Stimulated activated CD8-positive, alpha-beta memory T cell treated with anti-CD3 and anti-CD28 coated beads, Interleukin-4, amount 100 ng/mL, for 24 hours (primary cell): Measurements from ENCODE around the gene CTNNBIP1.
A peak's percentile ranks its signal among the peaks of the same experiment; 100 is the strongest.
"Not testable (repeated sequence)": the region's sequence is repeated elsewhere in the genome, so short reads cannot be mapped to it uniquely, and the experiment has no call there.

Experiments used
- DNase-seq: peaks from one replicate; pipeline ENCODE4 v3.0.0-alpha.2; 2020; ENCODE audit warnings: low read depth

Gene CTNNBIP1

GRCh38 chr1:9910076-9910422, at the start of gene CTNNBIP1:
Gene CTNNBIP1 (minus strand): TSS chr1:9910269. CDS start chr1:9872064, 38,205 bp downstream.
- DNase-seq, result no peak

- DNase-seq, result no peak
Observed at GRCh38 chr1:9957726-9958125, 47.7 kb upstream of the CTNNBIP1 start.

- DNase-seq, result no peak
Observed at GRCh38 chr1:9946315-9946714, 36.2 kb upstream of the CTNNBIP1 start.

- peak; percentile 86 for DNase-seq
Observed at GRCh38 chr1:9942939-9943788, 33.1 kb upstream of the CTNNBIP1 start, which contains the start of the genes LZIC and NMNAT1. Gene LZIC (minus strand): TSS chr1:9943391. CDS start chr1:9936619, 6,772 bp downstream. Gene NMNAT1 (plus strand): TSS chr1:9943475. CDS start chr1:9972074, 28,599 bp downstream.

- no peak for DNase-seq
Observed at GRCh38 chr1:9942399-9942938, 32.4 kb upstream of the CTNNBIP1 start.

GRCh38 chr1:9929431-9930385, 19.6 kb upstream of the CTNNBIP1 start:
- DNase-seq, result no peak

- no peak for DNase-seq
Observed at GRCh38 chr1:9927259-9927658, 17.2 kb upstream of the CTNNBIP1 start.

GRCh38 chr1:9922342-9922741, 12.3 kb upstream of the CTNNBIP1 start:
- no peak for DNase-seq

GRCh38 chr1:9920606-9921005, 10.5 kb upstream of the CTNNBIP1 start:
- DNase-seq, result no peak

- DNase-seq, result no peak
Observed at GRCh38 chr1:9917901-9918300, 7.8 kb upstream of the CTNNBIP1 start.

- not testable (repeated sequence) for DNase-seq
Observed at GRCh38 chr1:9917495-9917894, 7.4 kb upstream of the CTNNBIP1 start.

GRCh38 chr1:9916452-9916851, 6.4 kb upstream of the CTNNBIP1 start:
- no peak for DNase-seq

- DNase-seq, result no peak
Observed at GRCh38 chr1:9914610-9914937, 4.5 kb upstream of the CTNNBIP1 start.

- DNase-seq, result no peak
Observed at GRCh38 chr1:9912264-9912936, 2.3 kb upstream of the CTNNBIP1 start.

- peak; percentile 100 for DNase-seq
Observed at GRCh38 chr1:9910423-9911178, 532 bp upstream of the CTNNBIP1 start.

- DNase-seq, result peak; percentile 34
Observed at GRCh38 chr1:9909234-9910046, 629 bp downstream of the CTNNBIP1 start.

- DNase-seq, result no peak
Observed at GRCh38 chr1:9908871-9909233, 1.2 kb downstream of the CTNNBIP1 start.

- no peak for DNase-seq
Observed at GRCh38 chr1:9907441-9907840, 2.6 kb downstream of the CTNNBIP1 start.

GRCh38 chr1:9906466-9906865, 3.6 kb downstream of the CTNNBIP1 start:
- DNase-seq, result no peak

- no peak for DNase-seq
Observed at GRCh38 chr1:9905010-9905409, 5.1 kb downstream of the CTNNBIP1 start.
